ENCODE measurements around the gene PAFAH2.

- no peak for TF ChIP-seq TAF1 (conservative IDR thresholded peaks at IDR 0.05)
- no peak for TF ChIP-seq CTCF (IDR thresholded peaks at IDR 0.05; ENCODE audit: low read depth, low read length, missing input control)
- TF ChIP-seq NR2F2 (IDR thresholded peaks at IDR 0.05): no peak
- TF ChIP-seq GABPA (IDR thresholded peaks at IDR 0.05 in 1 of 2, conservative IDR thresholded peaks at IDR 0.05 in 1 of 2): no peak
- TF ChIP-seq RAD21 (IDR thresholded peaks at IDR 0.05): no peak
- no peak for TF ChIP-seq REST (IDR thresholded peaks at IDR 0.05)
- no peak for TF ChIP-seq SP1 (IDR thresholded peaks at IDR 0.05)
- TF ChIP-seq ZBTB33 (IDR thresholded peaks at IDR 0.05): no peak
Observed at GRCh38 chr1:25926731-25927496, 70.9 kb downstream of the PAFAH2 start.

Measured in liver (tissue), 3 donors.